GM12878 (cell line): Measurements from ENCODE around the gene FHOD3. TPM values are rescaled to one million over a fixed set of nuclear protein-coding genes. Genes with fewer than 3 reads are reported as not detected.

Experiments
- ATAC-seq: fragments of 200-7000 bp; cut with Tn5 transposase; 3 replicates; pipeline ENCODE4 v1.9.1; 2020; ENCODE audit warnings: mild to moderate bottlenecking, moderate library complexity
- BruUV-seq: library from RNA; stranded (reverse); fragments of 400-500 nt; replicated peaks from 2 replicates; lab custom pipeline; 2021; lab: Mats Ljungman, UMichigan
- CTCF ChIA-PET: fragments of 300-600 bp; sonication (Branson Sonifier 250); formaldehyde crosslinking; extraction: SDS; loops from one replicate; lab custom pipeline; 2021; ENCODE audit warnings: inconsistent platforms; lab: Yijun Ruan, JAX
- POLR2A ChIA-PET: fragments of 350-600 bp; formaldehyde crosslinking; extraction: SDS; loops from one replicate; lab custom pipeline; 2021; ENCODE audit warnings: inconsistent platforms; lab: Charles Lee
- RAD21 ChIA-PET: fragments of 300-600 bp; sonication (Branson Sonifier 250); formaldehyde crosslinking; loops from one replicate; lab custom pipeline; 2023; ENCODE audit warnings: antibody characterized with exemption; ENCODE audit not compliant: unreplicated experiment; lab: Charles Lee
- SMC1A ChIA-PET: fragments of 300-600 bp; sonication (Branson Sonifier 250); formaldehyde crosslinking; loops from one replicate; lab custom pipeline; 2023; ENCODE audit not compliant: unreplicated experiment, uncharacterized antibody; lab: Charles Lee
- DNase-seq: peaks from one replicate; pipeline ENCODE4 v3.0.0-alpha.2; 2011; ENCODE audit warnings: low read depth, low spot score
- FAIRE-seq: peaks from 3 replicates; lab custom pipeline; 2011; peaks lifted over from hg19 to GRCh38; lab: Jason Lieb, UNC
- H2AFZ ChIP-seq: 2 replicates; pipeline ENCODE4 v1.6.0; 2011; ENCODE audit warnings: low read depth, low read length, control low read depth; ENCODE audit not compliant: control insufficient read depth
- H3K27ac ChIP-seq: 2 replicates; pipeline ENCODE4 v1.5.1; 2011; ENCODE audit warnings: control low read depth; ENCODE audit not compliant: control insufficient read depth, insufficient read depth
- H3K27me3 ChIP-seq, 2 experiments: replicated peaks in 1 of 2; 2 replicates each; pipeline versions ENCODE4 v1.6.0 to v1.6.1; 2011; ENCODE audit warnings: low read length in 1 of 2; ENCODE audit not compliant: control insufficient read depth in 2 of 2, insufficient read depth in 2 of 2
- H3K36me3 ChIP-seq, 2 experiments: 2 replicates each; pipeline ENCODE4 v1.5.1; 2011; ENCODE audit warnings: low read length in 1 of 2; ENCODE audit not compliant: control insufficient read depth in 2 of 2, insufficient read depth in 2 of 2
- H3K4me1 ChIP-seq: 2 replicates; pipeline ENCODE4 v1.6.1; 2011; ENCODE audit warnings: mild to moderate bottlenecking, low read length, moderate library complexity, mixed read lengths; ENCODE audit not compliant: control insufficient read depth, insufficient read depth
- H3K4me2 ChIP-seq: 2 replicates; pipeline ENCODE4 v1.6.0; 2011; ENCODE audit warnings: control low read depth; ENCODE audit not compliant: control insufficient read depth, insufficient read depth
- H3K4me3 ChIP-seq: fragments of 200-600 bp; sonication (generic); 2 replicates; pipeline ENCODE4 v1.5.1; 2016
- H3K79me2 ChIP-seq: 2 replicates; pipeline ENCODE4 v1.6.0; 2011; ENCODE audit warnings: low read length; ENCODE audit not compliant: control insufficient read depth, insufficient read depth
- H3K9ac ChIP-seq: 2 replicates; pipeline ENCODE4 v1.8.0; 2011; ENCODE audit warnings: low read length, control low read depth, mixed read lengths; ENCODE audit not compliant: control insufficient read depth, insufficient read depth
- H3K9me3 ChIP-seq: replicated peaks from 3 replicates; pipeline ENCODE4 v1.5.1; 2011; ENCODE audit warnings: mild to moderate bottlenecking, low read length; ENCODE audit not compliant: control insufficient read depth, insufficient read depth
- H4K20me1 ChIP-seq: 2 replicates; pipeline ENCODE4 v1.6.0; 2011; ENCODE audit not compliant: control insufficient read depth, insufficient read depth
- BACH1 ChIP-seq: fragments of 450-650 bp; IDR thresholded peaks from 2 replicates; pipeline ENCODE4 v1.6.1; 2017; ENCODE audit warnings: mild to moderate bottlenecking, borderline replicate concordance
- CBFB ChIP-seq: IDR thresholded peaks from 2 replicates; pipeline ENCODE4 v1.6.1; 2016; ENCODE audit warnings: antibody characterized with exemption, low read depth
- CHD4 ChIP-seq: fragments of 200-600 bp; sonication (generic); IDR thresholded peaks from 2 replicates; pipeline ENCODE4 v1.6.1; 2016; ENCODE audit warnings: mild to moderate bottlenecking
- E2F4 ChIP-seq: IDR thresholded peaks from 2 replicates; pipeline ENCODE4 v1.6.1; 2012; ENCODE audit warnings: low read depth, low read length, improper control_type of control experiment
- HCFC1 ChIP-seq: fragments of 150-350 bp; IDR thresholded peaks from 2 replicates; pipeline ENCODE4 v1.6.1; 2014; ENCODE audit warnings: low read length
- MAX ChIP-seq: IDR thresholded peaks from 2 replicates; pipeline ENCODE4 v1.6.1; 2012; ENCODE audit warnings: low read depth, low read length, improper control_type of control experiment
- POU2F2 ChIP-seq: IDR thresholded peaks from 3 replicates; pipeline ENCODE4 v1.6.1; 2011; ENCODE audit warnings: low read depth, mild to moderate bottlenecking, low read length, borderline replicate concordance
- RFX5 ChIP-seq: IDR thresholded peaks from 2 replicates; pipeline ENCODE4 v1.6.1; 2011; ENCODE audit warnings: low read depth, low read length, improper control_type of control experiment
- SMAD5 ChIP-seq: IDR thresholded peaks from 2 replicates; pipeline ENCODE4 v1.6.1; 2016; ENCODE audit warnings: antibody characterized with exemption, low read depth
- USF2 ChIP-seq: IDR thresholded peaks from 2 replicates; pipeline ENCODE4 v1.6.1; 2011; ENCODE audit warnings: low read depth, low read length, improper control_type of control experiment, borderline replicate concordance
- ZBTB4 ChIP-seq: fragments of 450-650 bp; formaldehyde crosslinking; IDR thresholded peaks from 2 replicates; pipeline ENCODE4 v1.4.0; 2022; ENCODE audit warnings: mild to moderate bottlenecking, moderate library complexity
- ZNF274 ChIP-seq: IDR thresholded peaks from one replicate; pipeline ENCODE4 v1.8.0; 2011; ENCODE audit not compliant: insufficient read length, insufficient read depth
- ZNF592 ChIP-seq: fragments of 450-650 bp; IDR thresholded peaks from 2 replicates; pipeline ENCODE4 v1.6.1; 2017; ENCODE audit warnings: mild to moderate bottlenecking, moderate library complexity
- ZSCAN29 ChIP-seq: fragments of 450-650 bp; IDR thresholded peaks from 2 replicates; pipeline ENCODE4 v1.6.1; 2017; ENCODE audit warnings: mild to moderate bottlenecking, moderate library complexity
- ZZZ3 ChIP-seq: IDR thresholded peaks from 2 replicates; pipeline ENCODE4 v1.6.1; 2011; ENCODE audit warnings: low read depth; ENCODE audit not compliant: control insufficient read depth, insufficient read length
- WGBS: methylation state at CpG from one replicate; pipeline ENCODE4 v1.1.6; 2016; ENCODE audit warnings: low lambda C conversion rate; ENCODE audit not compliant: insufficient replicate concordance, insufficient coverage; ENCODE audit errors: missing lambda C conversion rate; 5-methylcytosine and 5-hydroxymethylcytosine counted together
- in situ Hi-C: fragments of 300-500 bp; cut with MboI; formaldehyde crosslinking; loops from 9 replicates; pipeline ENCODE4 v1.14.3; 2018; ENCODE audit warnings: mixed read lengths
- intact Hi-C: fragments of 100-400 bp; cut with micrococcal nuclease; formaldehyde crosslinking; loops from one replicate; pipeline ENCODE4 v1.14.2; 2022; ENCODE audit not compliant: unreplicated experiment
- polyA plus RNA-seq, 11 experiments: library from polyadenylated mRNA; depleted of rRNA in 4 of 11; unstranded in 6 of 11; stranded (reverse) in 5 of 11; fragments of >200 nt; fragmentation: Nextera tagmentation in 4 of 11; fragmentation: Illumina TruSeq in 1 of 11; extraction: Ambion mirVana in 4 of 11; extraction: Trizol in 1 of 11; gene quantifications; 1 replicate in 1 of 11; 2 replicates in 10 of 11; pipeline versions ENCODE4 v1.2.1 to v1.2.3, GENCODE V29; 2011 to 2016; ENCODE audit warnings: inconsistent platforms in 2 of 11, missing spikeins in 2 of 11, low read depth in 1 of 11
- total RNA-seq, 4 experiments: library from RNA; depleted of rRNA in 3 of 4; stranded (reverse); fragments of >200 nt in 3 of 4; fragmentation: Illumina TruSeq in 1 of 4; extraction: Trizol in 1 of 4; gene quantifications; 2 replicates each; pipeline versions ENCODE4 v1.2.1 to v1.2.3, GENCODE V29; 2013 to 2021

FHOD3 gene
- total and polyA plus RNA-seq, 10 of the 15 experiments (the other 5 are each of a cell fraction or from before 2014, with no cell fraction given): 0.77 to 26.7 (median 10.4) TPM

DNA sequence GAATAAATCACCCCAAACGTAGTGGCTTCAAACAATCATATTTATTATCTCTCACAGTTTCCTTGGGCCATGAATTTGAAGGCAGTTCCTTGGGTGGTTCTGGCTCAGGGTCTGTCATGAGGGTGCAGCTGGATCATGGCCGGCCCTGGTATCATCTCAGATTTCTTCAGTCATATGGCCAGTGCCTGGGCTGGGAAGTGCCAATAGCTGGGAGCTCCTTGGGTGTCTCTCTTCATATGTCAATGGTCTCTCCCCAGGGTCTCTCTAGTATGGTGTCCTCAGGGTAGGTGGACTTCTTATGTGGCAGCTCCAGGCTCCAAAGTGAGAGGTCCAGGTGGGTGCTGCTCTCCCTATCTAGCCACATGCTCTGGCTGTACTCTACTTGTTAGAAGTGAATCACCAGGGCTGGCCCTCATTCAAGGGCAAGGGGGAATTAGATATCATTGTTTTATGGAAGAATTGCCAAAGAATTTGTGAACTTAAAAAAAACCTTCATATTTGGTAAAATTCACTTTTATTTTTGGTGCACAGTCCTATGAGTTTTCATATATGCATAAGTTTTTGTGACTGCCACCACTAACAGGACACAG, 15.4 kb downstream of the FHOD3 start:
- Histone ChIP-seq H2AFZ (no peak overlapping the region), H3K4me3 (no peak overlapping the region), H3K36me3 (no peaks in the 10 kb centered on the region), H3K9ac (no peak overlapping the region), H4K20me1 (no peaks in the 10 kb centered on the region), H3K27ac (no peak overlapping the region), H3K4me1 (no peaks in the 10 kb centered on the region), H3K27me3 (no peaks in the 10 kb centered on the region), H3K4me2 (no peak overlapping the region), H3K79me2 (no peaks in the 10 kb centered on the region; the same call in 1 of the 2 replicates), H3K9me3 (no peaks in the 10 kb centered on the region)
- BruUV-seq: no TSS peak
- ChIA-PET SMC1A (interaction anchor here (1.1 to 2.4 kb wide), 4 partner anchors 9 to 54 kb away, joined by 6 to 10 read pairs (median 8); no protein-coding TSS in a partner anchor), RAD21 (interaction anchor here (1.2 to 2.0 kb wide), 4 partner anchors 13 to 20 kb away, joined by 4 to 7 read pairs (median 4); partner anchors contain the start of gene FHOD3), CTCF (interaction anchor here (0.6 to 1.7 kb wide), 4 partner anchors 8 to 40 kb away, joined by 3 to 4 read pairs (median 3); no protein-coding TSS in a partner anchor), POLR2A (interaction anchor here (2.1 kb wide), 1 partner anchor 14 kb away, joined by 5 read pairs; no protein-coding TSS in a partner anchor)
- intact Hi-C loops (no loop called here), in situ Hi-C loops (no loop called here)
- 0% methylated on average over 2 of the region's 2 CpGs for WGBS
- FAIRE-seq (no peak), DNase-seq (no peak), ATAC-seq (no peak)
- no peak for TF ChIP-seq ZZZ3
- no peak for TF ChIP-seq CBFB
- no peak for TF ChIP-seq HCFC1
- no peak for TF ChIP-seq BACH1
- TF ChIP-seq ZNF592: no peak
- TF ChIP-seq MAX: no peak
- TF ChIP-seq POU2F2: no peak
- TF ChIP-seq RFX5: no peak
- no peak for TF ChIP-seq CHD4
- no peak for TF ChIP-seq E2F4
- no peak for TF ChIP-seq ZSCAN29
- TF ChIP-seq ZBTB4: no peak
- no peak for TF ChIP-seq SMAD5
- TF ChIP-seq ZNF274: no peak
- TF ChIP-seq USF2: no peak
